ENCODE results near the gene RHCG.
"Not testable (repeated sequence)": the region's sequence is repeated elsewhere in the genome, so short reads cannot be mapped to it uniquely, and the experiment has no call there.

The RHCG gene

DNA sequence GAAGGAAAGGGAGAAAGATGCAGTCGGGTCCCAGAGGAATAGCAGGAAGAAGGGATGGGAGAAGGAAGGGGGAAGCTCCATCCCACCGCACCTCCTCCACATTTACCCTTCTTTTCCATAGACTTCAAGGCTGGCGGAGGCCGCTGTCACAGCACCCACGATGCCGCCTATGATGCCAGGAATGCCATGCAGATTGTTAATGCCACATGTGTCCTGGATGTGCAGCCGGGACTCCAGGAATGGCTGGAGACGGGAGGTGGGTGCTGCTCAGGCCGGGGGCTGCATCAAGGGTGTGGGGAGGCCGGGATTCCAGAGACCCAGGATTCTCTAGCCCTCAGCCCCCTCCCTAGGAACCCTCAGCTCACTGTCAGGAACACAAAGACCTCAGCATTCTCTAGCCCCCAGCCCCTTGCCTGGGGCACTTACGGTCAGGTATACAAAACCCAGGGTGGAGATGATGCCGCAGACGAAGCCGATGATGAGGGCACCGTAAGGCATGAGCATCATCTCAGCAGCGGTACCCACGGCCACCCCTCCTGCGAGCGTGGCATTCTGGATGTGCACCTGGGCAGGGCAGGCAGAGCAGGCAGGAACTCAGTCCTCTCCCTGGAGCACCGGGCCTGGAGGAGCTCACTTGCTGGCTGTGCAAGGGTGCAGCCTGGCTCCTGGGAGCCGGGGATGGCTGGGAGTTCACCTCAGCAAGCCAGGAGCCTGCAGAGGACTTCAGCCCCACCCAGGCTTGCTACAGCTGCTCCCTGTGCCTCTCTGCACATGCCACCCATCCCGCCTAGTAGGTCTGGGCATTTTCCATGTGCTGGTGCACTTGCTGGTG is 18.8 kb downstream of the RHCG start:
- no peak for DNase-seq (ENCODE audit: low read depth in 2 of 2)

DNA sequence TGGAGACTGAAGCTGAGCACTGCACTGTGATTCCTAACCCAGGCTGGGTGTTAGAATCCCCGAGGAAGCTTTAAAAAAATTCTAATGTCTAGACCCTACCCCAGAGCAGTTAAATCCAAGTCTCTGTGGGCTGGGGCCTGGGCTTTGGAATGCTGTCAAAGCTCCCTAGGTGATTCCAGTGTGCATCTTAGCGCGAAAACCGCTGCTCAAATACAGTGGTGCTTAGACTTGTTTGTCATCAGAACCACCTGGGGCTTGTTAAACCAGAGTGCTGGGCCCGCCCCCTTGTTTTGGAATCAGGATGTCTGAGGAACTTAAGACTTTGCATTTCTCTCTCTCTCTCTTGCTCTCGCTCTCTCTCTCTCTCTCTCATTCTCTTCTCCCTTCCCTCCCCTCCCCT is 20.7 kb downstream of the RHCG start:
- DNase-seq (ENCODE audit: low read depth in 2 of 2) = no peak

DNA sequence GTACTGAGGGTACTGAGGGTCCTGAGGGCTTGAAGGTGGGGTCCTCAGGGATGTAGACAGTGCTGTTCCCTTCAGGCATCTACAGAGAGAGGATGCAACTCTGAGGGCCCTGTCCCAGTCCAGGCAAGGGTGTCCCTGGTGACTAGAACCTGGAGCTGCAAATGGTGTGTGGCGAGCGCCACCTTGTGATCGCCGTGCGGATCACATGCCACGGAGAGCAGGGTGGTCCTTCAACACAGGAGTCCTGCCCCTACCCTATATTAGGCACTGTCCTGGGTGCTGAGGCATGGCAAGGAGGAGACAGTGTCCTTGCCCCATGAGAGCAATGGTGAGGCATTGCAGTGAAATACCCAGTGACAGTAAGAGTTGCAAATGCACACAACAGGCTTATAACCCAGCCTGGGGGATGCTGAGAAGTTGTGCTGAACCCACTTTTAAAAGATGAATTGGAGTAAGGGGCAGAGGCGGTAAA is 23.6 kb downstream of the RHCG start:
- no peak for DNase-seq (ENCODE audit: low read depth in 2 of 2)

DNA sequence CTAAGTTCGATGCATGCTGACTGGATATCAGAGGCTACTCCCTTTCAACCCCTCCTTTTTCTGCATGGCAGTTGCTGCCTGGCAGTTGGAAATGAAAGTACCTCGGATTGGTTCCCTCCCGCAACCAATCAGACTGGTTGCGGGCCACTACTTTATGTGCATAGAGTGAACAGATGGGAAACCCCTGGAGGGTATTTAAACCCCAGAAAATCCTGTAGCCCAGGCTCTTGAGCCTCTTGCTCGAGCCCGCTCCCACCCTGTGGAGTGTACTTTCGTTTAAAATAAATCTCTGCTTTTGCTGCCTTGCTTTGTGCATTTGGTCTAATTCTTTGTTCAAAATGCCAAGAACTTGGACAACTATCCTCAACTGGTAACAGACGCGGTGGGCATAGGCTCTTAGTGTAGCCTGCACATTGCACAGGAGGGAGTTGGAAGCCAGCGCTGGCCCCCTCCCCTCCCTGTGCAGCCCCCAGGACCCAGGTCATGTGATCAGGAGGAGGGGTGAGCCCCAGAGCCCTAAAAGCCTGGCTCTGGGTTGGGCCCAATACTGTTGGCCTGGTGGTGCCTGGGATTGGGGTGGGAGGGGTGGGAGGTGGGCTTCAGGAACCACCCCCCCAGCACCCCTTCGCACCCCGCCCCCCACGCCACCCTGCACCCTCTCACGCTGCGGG is 26.8 kb downstream of the RHCG start:
- no peak for DNase-seq (ENCODE audit: low read depth in 2 of 2)

DNA sequence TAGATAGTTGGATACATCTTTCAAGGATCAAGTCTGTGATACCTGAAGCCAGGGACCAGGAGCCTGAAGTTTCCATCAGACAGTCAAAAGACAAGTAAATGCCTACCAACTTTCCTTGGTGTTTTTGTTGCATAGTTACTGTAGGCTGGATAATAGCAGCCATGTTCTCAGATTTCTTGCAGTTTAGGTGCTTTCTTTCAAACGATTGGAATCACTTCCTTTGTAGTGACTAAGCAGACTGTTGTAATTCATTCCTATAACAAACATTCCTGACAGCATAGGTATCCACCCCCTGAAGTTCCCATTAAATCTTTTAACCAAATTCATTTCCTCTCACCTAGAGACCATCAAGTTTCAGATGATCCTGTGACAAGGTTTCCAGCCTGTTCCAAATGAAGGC is 27.6 kb downstream of the RHCG start:
- DNase-seq (ENCODE audit: low read depth in 2 of 2) = not testable (repeated sequence)

DNA sequence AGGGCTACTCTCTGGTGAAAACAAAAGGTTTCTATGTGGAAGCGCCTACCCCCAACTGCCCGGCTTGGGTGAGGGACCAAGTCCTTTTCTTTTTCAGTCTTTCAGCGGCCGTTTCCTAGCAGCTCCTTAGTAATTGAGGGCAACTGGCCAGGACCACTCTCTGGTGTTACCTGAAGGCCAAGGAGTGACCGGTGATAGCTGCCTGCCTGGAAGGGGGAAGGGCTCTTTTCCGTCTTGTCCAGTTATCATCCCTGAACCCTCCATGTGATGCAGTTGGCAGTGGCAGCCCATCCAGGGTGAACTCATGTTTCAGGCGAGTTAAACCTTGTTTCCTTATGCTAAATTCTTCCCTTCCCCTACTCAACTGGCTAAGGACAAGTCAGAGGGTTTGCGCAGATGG is 33.3 kb downstream of the RHCG start:
- DNase-seq (ENCODE audit: low read depth in 2 of 2) = no peak

DNA sequence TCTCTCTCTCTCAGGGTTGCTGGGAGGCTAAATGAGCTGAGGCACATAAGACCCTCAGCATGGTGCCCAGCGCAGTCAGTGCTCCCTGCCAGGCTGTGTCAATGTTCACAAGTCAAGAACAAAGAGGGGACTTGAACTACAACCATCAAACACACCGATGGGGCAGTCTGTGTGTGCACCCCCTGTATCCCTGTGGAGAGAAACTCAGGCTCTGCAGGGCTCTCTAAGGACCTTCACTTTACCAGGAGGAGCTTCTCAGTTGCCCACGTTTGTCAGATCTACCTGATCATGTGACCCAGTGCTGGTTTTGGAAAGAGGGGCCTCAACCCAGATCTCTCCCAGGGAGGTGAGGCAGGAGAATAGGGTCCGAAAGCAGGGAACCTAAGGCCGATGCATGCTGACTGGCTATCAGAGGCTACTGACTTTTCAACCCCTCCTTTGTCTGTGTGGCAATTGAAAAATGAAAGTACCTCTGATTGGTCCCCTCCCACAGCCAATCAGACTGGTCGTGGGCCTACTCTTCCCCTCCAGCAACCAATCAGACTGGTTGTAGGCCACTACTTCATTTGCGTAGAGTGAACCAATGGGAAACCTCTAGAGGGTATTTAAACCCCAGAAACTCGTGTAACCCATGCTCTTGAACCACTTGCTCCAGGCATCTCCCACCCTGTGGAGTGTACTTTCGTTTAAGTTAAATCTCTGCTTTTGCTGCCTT is 34.0 kb downstream of the RHCG start:
- DNase-seq (ENCODE audit: low read depth in 2 of 2) = no peak

DNA sequence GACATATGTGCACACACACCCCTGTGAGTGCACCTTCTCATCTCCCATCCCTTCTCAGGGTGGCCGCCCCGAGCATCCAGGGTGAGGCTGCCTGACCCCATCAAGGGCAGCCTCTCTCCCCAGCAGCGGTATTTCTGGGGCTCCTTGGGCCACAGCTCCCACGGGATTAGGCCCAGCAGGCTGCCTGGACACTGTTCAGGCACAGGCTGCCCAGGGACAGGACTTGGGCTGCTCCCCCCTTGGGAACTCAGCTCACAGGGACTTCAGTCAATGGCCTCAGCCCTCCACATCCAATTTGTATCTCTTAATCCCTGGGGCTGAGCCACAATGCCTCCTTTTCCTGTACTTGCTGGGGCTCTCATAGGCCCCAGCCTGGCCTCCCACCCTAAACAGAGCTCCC is 35.0 kb downstream of the RHCG start:
- DNase-seq (ENCODE audit: low read depth in 2 of 2) = no peak

DNA sequence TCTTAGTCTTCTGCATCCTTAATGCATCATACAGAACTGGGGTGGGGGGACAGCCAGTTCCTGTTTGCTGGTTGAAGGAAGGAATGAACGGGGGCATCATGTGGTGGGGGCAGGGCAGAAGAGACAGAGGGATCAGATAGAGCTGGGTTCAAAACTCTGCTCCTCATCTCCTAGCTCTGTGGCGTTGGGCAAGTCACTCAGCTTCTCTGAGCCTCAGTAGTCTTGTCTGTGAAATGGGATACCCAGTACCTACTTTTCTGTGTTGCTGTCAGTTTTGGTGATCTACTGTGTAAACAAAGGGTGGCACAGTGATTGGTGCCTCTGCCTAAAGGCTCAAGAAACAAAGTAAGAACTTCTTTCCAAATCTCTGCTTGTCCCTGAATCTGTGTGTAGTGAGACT is 36.3 kb downstream of the RHCG start:
- no peak for DNase-seq (ENCODE audit: low read depth in 2 of 2)

DNA sequence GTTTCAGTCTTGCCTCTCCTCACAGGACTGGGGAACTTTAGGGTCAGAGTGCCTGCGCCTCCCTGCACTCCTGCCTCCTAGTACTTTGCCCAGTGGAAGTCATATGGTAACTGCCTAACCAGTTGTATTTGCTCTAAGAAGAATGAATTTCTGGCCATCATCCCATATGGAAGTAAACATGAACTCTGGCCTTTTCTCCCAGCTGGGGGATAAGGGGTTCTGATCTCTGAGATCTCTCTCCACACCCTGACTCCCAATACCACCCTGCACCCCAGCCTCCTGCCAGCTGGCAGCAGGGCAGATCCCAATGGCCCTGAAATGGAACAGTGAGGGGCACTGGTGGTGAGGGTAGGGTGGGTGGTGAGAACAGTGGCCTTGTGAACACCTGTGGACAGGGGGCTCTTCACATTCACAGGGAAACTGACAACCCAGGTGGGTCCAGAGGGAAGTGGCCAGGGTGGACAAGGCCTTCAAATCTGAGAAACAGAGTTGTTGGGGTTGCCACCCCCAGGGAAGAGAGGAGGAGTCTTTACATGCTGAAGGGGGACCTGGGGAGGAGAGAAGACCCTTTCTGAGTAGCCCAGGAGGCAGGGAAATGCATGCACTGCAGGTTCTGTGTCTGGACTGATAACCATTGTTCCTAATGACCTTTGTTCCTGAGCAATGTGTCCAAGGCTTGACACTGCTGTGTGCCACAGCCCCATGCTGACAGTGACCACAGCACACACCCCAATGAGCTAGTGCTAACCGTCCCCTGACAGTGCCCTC is 36.9 kb downstream of the RHCG start:
- no peak for DNase-seq (ENCODE audit: low read depth in 2 of 2)

DNA sequence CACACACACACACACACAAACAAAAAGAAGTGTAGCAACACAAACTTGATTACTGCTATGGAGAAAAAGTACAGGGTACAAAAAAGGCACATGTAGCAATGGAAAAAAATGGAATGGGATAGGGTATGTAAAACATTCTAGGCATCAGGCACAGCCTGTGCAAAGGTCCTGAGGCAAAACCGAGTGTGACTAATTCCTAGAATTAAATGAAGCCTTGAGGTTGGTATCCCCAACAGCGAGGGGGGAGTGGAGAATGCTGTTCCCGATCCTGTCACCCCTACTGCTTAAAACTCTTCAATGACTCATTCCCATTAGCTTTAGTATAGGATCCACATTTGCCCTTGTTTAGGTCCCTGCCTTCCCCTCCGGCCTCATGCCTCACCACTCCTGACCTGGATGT is 37.9 kb downstream of the RHCG start:
- no peak for DNase-seq (ENCODE audit: low read depth in 2 of 2)

DNA sequence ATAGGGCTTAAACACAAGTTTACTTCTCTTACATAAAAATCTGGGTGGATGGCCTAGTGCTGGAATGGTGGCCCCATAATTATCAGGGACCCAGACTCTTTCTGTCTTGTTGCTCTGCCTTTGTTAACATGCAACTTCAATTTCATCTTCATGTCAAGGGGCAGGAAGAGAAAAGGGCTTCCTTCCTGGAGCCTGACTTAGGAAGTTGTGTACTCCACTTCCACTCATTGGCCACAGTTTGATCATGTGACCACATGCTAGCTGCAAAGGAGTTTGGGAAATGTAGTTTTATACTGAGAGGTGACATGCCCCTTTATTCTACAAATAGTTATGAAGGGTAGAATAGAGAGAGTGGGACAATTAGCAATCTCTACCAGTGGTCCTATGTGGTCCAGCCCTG is 39.3 kb downstream of the RHCG start:
- DNase-seq (ENCODE audit: low read depth in 2 of 2) = no peak

DNA sequence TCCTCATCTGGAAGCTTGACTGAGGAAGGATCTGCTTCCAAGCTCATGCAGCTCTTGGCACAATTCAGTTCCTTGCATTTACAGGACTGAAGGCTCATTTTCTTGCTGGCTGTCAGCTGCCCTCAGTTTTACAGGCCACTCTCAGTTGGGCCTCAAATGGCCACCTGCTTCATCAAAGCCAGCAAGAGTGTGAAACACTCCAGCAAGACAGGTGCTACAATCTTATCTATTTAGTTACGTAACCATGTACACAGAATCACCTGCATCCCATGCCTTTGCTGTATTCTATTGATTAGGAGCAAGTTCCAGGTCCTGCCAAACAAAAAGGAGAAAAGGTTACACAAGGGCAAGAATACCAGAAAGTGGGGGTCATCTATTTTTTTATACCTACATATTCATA is 40.8 kb downstream of the RHCG start:
- no peak for DNase-seq (ENCODE audit: low read depth in 2 of 2)

DNA sequence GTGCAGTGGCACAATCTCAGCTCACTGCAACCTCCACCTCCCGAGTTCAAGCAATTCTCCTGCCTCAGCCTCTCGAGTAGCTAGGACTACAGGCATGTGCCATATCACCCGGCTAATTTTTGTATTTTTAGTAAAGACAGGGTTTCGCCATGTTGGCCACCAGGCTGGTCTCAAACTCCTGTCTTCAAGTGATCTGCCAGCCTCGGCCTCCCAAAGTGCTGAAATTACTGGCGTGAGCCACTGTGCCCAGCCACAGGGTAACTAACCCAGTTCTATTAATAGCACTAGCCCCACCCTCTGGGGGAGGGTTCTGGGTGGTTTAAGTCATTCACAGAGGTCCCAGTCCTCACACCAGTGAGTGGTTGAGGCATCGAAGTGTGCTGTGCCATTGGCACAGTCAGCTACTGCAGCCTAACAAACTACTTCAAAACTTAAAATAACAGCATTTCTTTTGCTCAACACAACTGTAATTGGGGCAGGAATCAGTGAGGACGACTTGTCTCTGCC is 44.0 kb downstream of the RHCG start:
- DNase-seq (ENCODE audit: low read depth in 2 of 2) = no peak

DNA sequence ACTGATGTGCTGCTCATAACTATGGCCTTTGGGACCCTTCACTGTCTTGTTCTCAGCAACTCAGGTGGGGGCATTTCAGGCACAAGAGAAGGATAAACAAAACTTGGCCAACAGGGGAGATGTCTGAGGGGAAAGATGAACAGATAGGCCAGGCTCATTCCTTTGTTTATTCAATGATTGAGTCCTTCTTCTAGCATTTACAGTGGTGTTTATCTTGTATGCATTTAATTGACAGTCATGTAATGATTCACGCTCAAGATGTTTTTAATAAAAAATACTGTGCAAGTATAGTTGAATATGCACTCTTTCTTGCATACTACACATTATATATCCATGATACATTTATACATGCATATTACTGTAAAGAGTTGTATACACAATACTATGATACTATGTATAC is 44.5 kb downstream of the RHCG start:
- no peak for DNase-seq (ENCODE audit: low read depth in 2 of 2)

DNA sequence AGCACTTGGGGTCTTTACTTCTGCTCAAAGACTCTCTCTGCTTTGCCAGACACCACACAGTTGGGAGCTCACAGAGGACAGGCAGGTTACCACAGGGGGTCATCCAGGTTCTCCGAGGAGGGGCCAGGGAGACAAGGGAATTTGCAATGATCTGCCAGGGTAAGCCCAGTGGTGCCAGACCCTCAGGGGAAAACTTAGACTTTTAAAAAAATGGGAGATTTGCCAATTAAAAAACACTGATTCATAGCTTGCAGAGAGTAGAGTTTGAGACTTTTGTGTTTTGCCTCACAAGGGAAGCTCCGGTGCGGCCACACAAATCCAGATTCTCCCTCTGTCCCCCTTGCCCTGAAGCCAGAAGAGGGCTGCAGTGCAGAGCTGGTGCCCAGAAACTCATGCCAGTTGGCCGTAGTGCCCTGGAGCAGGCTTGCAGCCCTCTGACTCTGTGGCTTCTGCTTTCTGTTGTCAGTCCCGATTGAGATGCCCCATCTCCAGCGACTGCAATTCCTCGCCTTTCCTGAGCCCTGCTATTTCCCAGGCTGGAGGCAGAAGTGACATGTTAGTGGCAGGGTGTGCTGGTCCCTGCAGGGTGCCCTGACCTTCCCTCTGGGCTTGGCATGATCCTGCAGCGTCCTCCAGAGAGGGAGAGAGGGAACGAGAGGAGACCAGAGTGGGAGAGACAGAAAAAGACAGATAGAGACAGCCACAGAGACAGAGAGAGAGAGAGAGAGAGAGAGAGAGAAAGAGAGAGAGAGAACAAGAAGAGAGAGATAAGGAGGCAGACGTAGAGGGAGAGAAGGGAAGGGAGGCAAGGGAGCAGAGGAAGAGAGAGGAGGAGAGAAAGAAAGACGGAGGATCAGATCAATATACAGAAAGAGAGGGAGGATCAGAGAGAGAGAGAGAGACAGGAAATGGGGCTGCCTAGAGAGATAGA is 46.0 kb downstream of the RHCG start:
- no peak for DNase-seq (ENCODE audit: low read depth in 2 of 2)

DNA sequence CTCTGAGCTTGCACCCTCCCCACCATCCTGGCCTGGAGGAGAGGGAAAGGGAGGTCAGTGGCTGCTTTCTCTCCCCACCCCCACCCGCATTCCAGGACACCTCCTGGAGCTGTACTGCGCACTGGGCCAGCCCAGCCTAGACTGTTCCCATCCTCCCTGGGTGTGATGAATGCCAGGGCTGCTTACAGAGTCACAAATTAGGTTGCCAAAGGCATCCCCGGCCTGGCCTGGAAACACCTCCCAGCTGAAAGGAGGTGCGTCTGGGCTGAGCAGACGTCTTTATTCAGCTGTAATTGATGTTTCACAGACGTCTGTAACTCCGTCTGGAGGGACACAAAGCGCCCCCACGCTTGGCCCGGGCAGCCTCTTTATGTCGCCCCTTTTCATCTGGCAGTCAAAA is 47.6 kb downstream of the RHCG start:
- no peak for DNase-seq (ENCODE audit: low read depth in 2 of 2)

DNA sequence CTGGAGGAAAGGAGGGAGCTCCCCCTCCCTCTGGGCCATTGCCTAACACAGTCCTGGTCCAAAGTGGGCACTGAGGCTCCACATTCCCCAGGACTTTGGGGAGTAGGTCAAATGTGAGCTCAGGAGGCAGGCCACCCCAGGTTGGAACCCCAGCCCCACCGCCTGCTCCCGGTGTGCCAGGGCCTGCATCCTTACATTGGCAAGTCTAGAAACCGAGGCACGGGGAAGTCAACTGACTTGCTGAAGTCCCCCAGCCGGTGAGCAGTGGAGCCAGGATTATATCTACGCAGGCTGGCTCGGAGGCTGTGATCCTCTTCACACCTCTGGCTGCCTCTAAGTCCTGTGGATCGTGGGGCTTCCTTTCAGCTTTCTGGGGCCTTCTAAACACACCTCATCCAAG is 48.7 kb downstream of the RHCG start:
- DNase-seq (ENCODE audit: low read depth in 2 of 2) = no peak

DNA sequence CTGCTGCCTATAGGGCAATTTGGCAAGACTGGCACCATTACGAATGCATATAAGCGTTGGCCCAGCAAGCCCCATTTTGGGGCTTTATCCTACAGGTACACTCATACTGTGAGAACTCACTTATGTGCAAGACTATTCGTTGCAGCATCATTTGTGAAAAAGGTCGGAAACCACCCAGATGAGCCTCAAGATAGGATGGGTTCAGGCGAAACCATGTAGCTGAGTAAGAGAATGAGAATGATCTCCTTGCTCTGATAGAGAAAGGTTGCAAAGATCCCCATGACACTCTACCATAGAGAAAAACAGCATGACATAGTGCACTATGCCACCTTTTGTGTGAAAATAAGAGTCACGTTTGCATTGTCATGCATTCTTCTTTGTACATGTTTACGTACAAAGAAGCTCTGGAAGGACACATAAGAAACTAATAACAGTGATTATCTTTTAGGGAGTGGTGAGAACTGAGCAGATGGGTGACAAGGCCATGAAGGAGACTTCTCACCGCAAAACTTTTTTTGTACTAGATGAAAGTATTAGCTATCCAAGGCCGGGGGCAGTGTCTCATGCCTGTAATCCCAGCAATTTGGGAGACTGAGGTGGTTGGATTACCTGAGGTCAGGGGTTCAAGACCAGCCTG is 50.0 kb downstream of the RHCG start:
- no peak for DNase-seq (ENCODE audit: low read depth in 2 of 2)

DNA sequence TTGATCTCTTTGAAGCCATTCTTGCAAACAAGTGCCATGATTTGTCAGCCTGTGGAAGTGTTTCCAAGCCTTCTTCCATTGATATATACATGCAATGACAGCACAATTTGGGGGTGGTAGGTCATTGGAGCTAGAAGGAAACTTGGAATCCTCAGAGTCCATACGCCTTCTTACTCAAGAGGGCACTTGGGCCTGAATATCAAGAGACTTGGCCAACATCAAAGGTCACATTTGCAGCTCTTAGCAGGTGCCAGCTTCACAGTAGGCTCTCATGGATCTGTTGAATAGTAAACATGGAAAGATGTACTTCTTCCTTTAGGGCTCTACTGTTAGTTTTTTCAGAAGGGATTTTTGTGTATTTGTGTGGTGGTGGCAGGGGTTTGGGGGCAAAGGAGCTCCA is 50.9 kb downstream of the RHCG start:
- DNase-seq (ENCODE audit: low read depth in 2 of 2) = no peak

All from activated CD8-positive, alpha-beta memory T cell treated with anti-CD3 and anti-CD28 coated beads for 4 hours (primary cell).